Measurements from ENCODE around the gene CCDC184.
A peak's percentile ranks its signal among the peaks of the same experiment; 100 is the strongest.

CCDC184 gene

GRCh38 chr12:48194799-48195201, 11.4 kb downstream of the CCDC184 start:
- no peaks in the 10 kb centered on the region for H3K9me3 ChIP-seq (replicated peaks; ENCODE audit: insufficient read depth, low read length)
- H3K9me2 ChIP-seq (replicated peaks; ENCODE audit: insufficient read depth, low read length): no peaks in the 10 kb centered on the region
- no peaks in the 10 kb centered on the region for H3K36me3 ChIP-seq (replicated peaks; ENCODE audit: insufficient read depth, low read length)
- H3K27me3 ChIP-seq (replicated peaks; ENCODE audit: insufficient read depth, low read length): no peaks in the 10 kb centered on the region
- no peak for DNase-seq
- H2AFZ ChIP-seq (ENCODE audit: low read length): no peak overlapping the region
- TF ChIP-seq EZH2 (optimal IDR thresholded peaks at IDR 0.05; ENCODE audit: low read depth, low read length): no peak
- TF ChIP-seq EZH2phosphoT487 (IDR thresholded peaks at IDR 0.05; ENCODE audit: low read length): no peak
- no peak for TF ChIP-seq CTCF (IDR thresholded peaks at IDR 0.05; ENCODE audit: low read length)
- no peaks in the 10 kb centered on the region for H3K4me1 ChIP-seq (ENCODE audit: low read length)
- no peak overlapping the region for H3K4me2 ChIP-seq (ENCODE audit: low read depth, low read length)
- H3K79me2 ChIP-seq (ENCODE audit: low read length): peaks cover 7% of the 10 kb centered on the region; the same call in 1 of the 2 replicates
- no peak overlapping the region for H3K27ac ChIP-seq (ENCODE audit: low read length)
- H3K4me3 ChIP-seq (ENCODE audit: low read length): no peak overlapping the region
- H4K20me1 ChIP-seq (ENCODE audit: insufficient read depth, low read length): no peaks in the 10 kb centered on the region
- no peak overlapping the region for H3K9ac ChIP-seq (ENCODE audit: low read length)
- H3F3A ChIP-seq (ENCODE audit: insufficient read depth, low read length): peaks cover 11% of the 10 kb centered on the region

- Histone ChIP-seq H4K20me1 (ENCODE audit: insufficient read depth, low read length) (no peaks in the 10 kb centered on the region), H2AFZ (ENCODE audit: low read length) (peak overlapping the region; percentile 87), H3K9me3 (replicated peaks; ENCODE audit: insufficient read depth, low read length) (no peaks in the 10 kb centered on the region), H3K9ac (ENCODE audit: low read length) (peak overlapping the region; percentile 96), H3F3A (ENCODE audit: insufficient read depth, low read length) (peaks cover 11% of the 10 kb centered on the region), H3K36me3 (replicated peaks; ENCODE audit: insufficient read depth, low read length) (no peaks in the 10 kb centered on the region), H3K27ac (ENCODE audit: low read length) (peak overlapping the region; percentile 81), H3K4me1 (ENCODE audit: low read length) (no peaks in the 10 kb centered on the region), H3K27me3 (replicated peaks; ENCODE audit: insufficient read depth, low read length) (no peaks in the 10 kb centered on the region), H3K4me3 (ENCODE audit: low read length) (peak overlapping the region; percentile 93), H3K79me2 (ENCODE audit: low read length) (peaks cover 7% of the 10 kb centered on the region; the same call in 1 of the 2 replicates), H3K9me2 (replicated peaks; ENCODE audit: insufficient read depth, low read length) (no peaks in the 10 kb centered on the region), H3K4me2 (ENCODE audit: low read depth, low read length) (peak overlapping the region; percentile 70)
- peak; percentile 61 for DNase-seq
- TF ChIP-seq EZH2 (optimal IDR thresholded peaks at IDR 0.05; ENCODE audit: low read depth, low read length): no peak
- peak; percentile 72 for TF ChIP-seq CTCF (IDR thresholded peaks at IDR 0.05; ENCODE audit: low read length)
These were observed 14.1 kb downstream of the CCDC184 start for GRCh38 chr12:48197549-48197970.

- peak overlapping the region; percentile 70 for H3K4me2 ChIP-seq (ENCODE audit: low read depth, low read length)
- peak; percentile 98 for DNase-seq
- H3K4me1 ChIP-seq (ENCODE audit: low read length): no peaks in the 10 kb centered on the region
These were observed 14.7 kb downstream of the CCDC184 start for GRCh38 chr12:48197971-48198671.

More at GRCh38 chr12:48197971-48198671, 14.7 kb downstream of the CCDC184 start:
- H3K4me3 ChIP-seq (ENCODE audit: low read length): peak overlapping the region; percentile 93
- TF ChIP-seq EZH2 (optimal IDR thresholded peaks at IDR 0.05; ENCODE audit: low read depth, low read length): no peak
- no peak for TF ChIP-seq EZH2phosphoT487 (IDR thresholded peaks at IDR 0.05; ENCODE audit: low read length)
- TF ChIP-seq CTCF (IDR thresholded peaks at IDR 0.05; ENCODE audit: low read length): no peak
- peak overlapping the region; percentile 81 for H3K27ac ChIP-seq (ENCODE audit: low read length)
- H3K9me3 ChIP-seq (replicated peaks; ENCODE audit: insufficient read depth, low read length): no peaks in the 10 kb centered on the region
- H3K27me3 ChIP-seq (replicated peaks; ENCODE audit: insufficient read depth, low read length): no peaks in the 10 kb centered on the region
- H3K79me2 ChIP-seq (ENCODE audit: low read length): peaks cover 7% of the 10 kb centered on the region; the same call in 1 of the 2 replicates
- H4K20me1 ChIP-seq (ENCODE audit: insufficient read depth, low read length): no peaks in the 10 kb centered on the region
- H2AFZ ChIP-seq (ENCODE audit: low read length): peak overlapping the region; percentile 94
- no peaks in the 10 kb centered on the region for H3K36me3 ChIP-seq (replicated peaks; ENCODE audit: insufficient read depth, low read length)
- peaks cover 11% of the 10 kb centered on the region for H3F3A ChIP-seq (ENCODE audit: insufficient read depth, low read length)
- H3K9ac ChIP-seq (ENCODE audit: low read length): peak overlapping the region; percentile 96
- H3K9me2 ChIP-seq (replicated peaks; ENCODE audit: insufficient read depth, low read length): no peaks in the 10 kb centered on the region
